ENCODE results near the gene DRAXIN.

DNA sequence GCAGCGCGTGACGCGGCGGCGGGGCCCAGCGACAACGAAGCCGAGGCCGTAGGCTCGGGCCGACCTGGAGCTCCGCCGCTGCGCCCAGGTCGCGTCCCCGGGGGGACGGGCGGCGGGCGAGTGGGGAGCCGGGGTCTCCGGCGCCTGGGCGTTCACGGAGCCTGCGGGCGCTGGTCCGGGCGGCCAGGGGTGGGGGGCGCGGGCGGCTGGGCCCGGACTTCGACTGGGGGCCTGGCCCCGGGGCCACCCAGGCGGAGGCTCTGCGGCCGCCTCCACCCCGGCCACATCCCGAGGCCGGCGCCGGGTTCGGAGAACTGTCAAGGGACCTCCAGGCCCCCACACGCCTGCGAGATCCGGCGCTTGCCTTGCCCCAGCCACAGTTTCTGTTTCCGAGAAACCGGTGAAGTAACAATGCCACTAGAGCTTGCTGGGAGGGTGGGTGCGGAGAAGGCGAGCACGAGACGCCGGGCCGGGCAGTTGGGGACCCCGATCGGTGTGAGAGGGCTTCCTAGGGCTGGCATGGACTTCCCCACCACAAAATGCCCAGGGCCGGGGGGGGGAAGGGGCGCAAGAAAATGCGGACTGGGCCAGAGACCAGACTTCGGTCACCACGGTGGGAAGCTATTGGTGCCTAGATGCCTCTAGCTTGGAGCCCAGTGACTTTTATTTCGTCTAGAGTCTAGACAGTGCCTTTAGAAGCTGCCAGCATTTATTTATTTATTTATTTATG lies 27.0 kb upstream of the DRAXIN start:
- TF ChIP-seq CTCF (optimal IDR thresholded peaks at IDR 0.05 in 1 of 3, IDR thresholded peaks at IDR 0.05 in 1 of 3, conservative IDR thresholded peaks at IDR 0.05 in 1 of 3; ENCODE audit: extremely low read depth in 1 of 3, insufficient read depth in 2 of 3, low read length in 3 of 3) (no peak), EZH2 (IDR thresholded peaks at IDR 0.05; ENCODE audit: low read length) (no peak)
